Sigmoid colon (tissue), 3 donors: ENCODE results near the gene FRY.

ENCODE experiments used
- CTCF ChIP-seq, 4 experiments: fragments of 450-650 bp in 3 of 4; fragments of 200-600 bp in 1 of 4; IDR thresholded peaks; one replicate each; pipeline ENCODE4 v1.5.1; 2016 to 2019; ENCODE audit warnings: antibody characterized with exemption in 4 of 4, mild to moderate bottlenecking in 3 of 4, moderate library complexity in 2 of 4
- POLR2A ChIP-seq, 2 donors: fragments of 450-650 bp; IDR thresholded peaks; one replicate each; pipeline ENCODE4 v1.6.1; 2016; ENCODE audit warnings: antibody characterized with exemption in 2 of 2, mild to moderate bottlenecking in 2 of 2, moderate library complexity in 2 of 2

DNA sequence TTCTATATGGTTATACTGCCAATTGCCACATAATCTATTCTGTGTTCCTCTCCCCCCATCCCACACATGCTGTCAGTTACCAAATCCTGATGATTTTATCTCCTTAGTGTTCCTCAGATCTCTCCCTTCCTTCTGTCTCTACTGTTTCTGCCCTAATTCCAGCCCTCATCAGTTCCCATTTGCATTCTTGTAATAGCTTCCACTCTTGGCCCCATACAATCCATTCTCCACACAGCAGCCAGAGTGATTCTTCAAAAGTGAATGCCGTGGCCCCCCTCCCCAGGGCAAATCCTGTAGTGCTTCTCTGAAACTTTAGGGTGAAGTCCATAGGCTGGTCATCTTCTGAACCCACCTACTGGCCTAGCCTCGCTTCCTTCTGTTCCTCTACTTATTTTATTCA, 169.2 kb downstream of the FRY start:
- TF ChIP-seq CTCF (IDR thresholded peaks at IDR 0.05) (no peak), POLR2A (IDR thresholded peaks at IDR 0.05) (no peak)
